ENCODE results near the gene KLHL22.
"Not testable (repeated sequence)": the region's sequence is repeated elsewhere in the genome, so short reads cannot be mapped to it uniquely, and the experiment has no call there.

KLHL22 gene

DNA sequence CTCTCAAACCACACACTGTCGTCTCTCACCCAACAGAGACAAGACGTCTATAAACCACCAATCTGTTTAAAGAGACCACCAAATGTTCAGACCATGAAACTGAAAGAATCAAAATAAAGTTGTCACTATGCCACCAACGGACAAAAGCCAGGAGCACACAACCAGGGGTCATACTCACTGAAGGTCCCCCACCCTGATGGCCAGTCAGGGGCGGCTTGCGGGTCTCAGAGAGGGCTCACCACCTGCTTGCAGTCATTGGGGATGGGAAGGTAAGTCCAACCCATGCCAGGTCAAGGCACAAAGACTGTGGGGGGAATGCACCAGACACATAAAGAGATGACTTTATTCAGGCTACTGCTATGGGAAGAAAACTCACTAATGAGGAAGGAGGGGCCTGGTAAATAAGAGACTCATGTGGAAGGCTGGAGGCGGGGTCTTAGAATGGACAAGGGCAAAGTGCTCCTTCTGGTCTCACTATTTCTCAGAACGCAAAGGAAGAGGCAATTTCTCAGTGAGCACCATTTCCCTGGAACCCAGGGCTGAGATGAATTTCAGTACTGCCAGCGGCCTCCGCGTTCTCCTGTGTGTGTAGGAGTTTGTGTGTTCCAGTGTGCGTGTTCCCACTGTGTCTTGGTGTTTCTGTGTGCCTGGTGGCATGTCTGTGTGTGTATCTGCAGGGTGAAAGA lies 75.3 kb downstream of the KLHL22 start:
- no peak for DNase-seq (ENCODE audit: low spot score)

DNA sequence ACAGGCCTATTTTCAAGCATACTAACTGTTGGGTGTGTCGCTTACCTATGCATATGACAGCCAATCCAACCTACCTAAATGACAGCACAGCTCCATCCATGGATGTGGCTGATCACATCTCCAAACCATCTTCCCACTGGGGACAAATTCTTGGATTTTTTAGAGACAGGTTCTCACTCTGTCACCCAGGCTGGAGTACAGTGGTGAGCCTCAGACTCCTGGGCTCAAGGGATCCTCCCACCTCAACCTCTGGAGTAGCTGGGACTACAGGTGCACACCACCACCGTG lies 76.0 kb downstream of the KLHL22 start:
- DNase-seq (ENCODE audit: low spot score): no peak

DNA sequence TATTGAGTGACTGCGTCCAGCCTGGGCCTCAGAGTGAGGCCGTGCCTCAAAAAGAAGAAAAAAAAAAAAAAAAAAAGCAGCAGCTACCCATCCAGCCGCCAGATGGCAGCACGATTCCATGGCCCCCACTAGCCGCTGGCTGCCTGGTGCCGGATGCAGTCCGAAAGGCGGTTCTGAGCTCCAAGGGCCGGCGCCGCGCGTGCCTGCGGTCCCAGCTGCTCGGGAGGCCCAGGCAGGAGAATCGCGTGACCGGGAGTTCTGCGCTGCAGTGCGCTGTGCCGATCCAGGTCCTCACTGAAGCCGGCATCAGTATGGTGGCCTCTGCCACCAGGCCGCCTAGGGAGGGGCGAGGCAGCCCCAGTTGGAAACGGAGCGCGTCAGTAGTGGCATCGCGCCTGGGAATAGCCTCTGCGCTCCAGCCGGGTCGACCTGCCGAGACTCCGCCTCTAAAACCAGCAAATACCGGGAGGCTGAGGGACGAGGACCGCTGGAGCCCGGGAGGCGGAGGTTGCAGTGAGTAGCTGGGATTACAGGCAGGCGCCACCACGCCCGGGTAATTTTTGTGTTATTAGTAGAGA lies 77.3 kb downstream of the KLHL22 start:
- peak; percentile 86 for DNase-seq (ENCODE audit: low spot score)

DNA sequence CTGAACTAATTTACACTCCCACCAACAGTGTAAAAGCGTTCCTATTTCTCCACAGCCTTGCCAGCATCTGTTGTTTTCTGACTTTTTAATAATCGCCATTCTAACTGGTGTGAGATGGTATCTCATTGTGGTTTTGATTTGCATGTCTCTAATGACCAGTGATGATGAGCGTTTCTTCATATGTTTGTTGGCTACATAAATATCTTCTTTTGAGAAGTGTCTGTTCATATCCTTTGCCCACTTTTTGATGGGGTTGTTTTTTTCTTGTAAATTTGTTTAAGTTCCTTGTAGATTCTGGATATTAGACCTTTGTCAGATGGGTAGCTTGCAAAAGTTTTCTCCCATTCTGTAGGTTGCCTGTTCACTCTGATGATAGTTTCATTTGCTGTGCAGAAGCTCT lies 79.9 kb downstream of the KLHL22 start:
- DNase-seq (ENCODE audit: low spot score): not testable (repeated sequence)

DNA sequence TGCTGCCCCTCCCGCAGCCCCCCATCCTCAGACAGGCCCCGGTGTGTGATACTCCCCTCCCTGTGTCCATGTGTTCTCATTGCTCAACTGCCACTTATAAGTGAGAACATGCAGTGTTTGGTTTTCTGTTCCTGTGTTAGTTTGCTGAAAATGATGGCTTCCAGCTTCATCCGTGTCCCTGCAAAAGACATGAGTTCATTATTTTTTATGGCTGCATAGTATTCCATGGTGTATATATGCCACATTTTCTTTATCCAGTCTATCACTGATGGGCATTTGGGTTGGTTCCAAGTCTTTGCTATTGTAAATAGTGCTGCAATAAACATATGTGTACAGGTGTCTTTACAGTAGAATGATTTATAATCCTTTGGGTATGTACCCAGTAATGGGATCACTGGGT lies 80.4 kb downstream of the KLHL22 start:
- DNase-seq (ENCODE audit: low spot score): not testable (repeated sequence)

DNA sequence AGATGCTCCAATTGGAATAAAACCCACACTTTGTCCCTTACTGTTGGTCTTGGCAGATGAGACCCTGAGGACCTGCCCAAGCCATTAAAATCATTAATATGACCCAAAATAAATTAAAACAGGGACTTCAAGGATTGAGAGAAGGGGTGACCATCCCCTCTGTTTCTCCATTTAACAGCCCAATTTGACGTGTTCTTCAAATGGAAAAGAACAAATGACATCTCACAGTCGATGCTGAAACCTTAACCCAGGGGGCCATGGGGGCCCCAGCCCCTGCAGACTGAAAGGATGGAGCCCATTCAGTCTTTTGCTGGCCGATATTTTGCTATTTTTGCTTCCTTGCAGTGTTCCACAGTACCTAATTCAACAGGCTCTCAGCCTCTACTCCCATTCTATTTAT lies 81.1 kb downstream of the KLHL22 start:
- DNase-seq (ENCODE audit: low spot score): no peak

DNA sequence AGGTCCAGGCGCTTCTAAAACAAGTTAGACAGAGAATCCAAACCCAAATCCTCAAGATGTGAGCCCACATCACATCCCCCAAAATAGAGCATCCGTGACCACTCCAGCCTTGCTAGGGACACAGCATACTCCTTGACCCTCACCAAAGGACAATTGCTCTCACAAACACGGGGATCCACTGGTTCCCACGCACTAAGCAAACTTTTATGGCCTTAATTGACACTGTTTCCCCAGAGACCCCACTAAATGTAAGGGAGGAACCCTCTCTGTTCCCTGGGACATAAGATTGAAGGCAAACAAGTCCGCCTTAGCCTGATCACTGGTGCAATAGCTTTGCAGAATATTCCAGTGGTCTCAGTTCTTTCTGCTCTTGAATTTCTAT lies 81.5 kb downstream of the KLHL22 start:
- no peak for DNase-seq (ENCODE audit: low spot score)

DNA sequence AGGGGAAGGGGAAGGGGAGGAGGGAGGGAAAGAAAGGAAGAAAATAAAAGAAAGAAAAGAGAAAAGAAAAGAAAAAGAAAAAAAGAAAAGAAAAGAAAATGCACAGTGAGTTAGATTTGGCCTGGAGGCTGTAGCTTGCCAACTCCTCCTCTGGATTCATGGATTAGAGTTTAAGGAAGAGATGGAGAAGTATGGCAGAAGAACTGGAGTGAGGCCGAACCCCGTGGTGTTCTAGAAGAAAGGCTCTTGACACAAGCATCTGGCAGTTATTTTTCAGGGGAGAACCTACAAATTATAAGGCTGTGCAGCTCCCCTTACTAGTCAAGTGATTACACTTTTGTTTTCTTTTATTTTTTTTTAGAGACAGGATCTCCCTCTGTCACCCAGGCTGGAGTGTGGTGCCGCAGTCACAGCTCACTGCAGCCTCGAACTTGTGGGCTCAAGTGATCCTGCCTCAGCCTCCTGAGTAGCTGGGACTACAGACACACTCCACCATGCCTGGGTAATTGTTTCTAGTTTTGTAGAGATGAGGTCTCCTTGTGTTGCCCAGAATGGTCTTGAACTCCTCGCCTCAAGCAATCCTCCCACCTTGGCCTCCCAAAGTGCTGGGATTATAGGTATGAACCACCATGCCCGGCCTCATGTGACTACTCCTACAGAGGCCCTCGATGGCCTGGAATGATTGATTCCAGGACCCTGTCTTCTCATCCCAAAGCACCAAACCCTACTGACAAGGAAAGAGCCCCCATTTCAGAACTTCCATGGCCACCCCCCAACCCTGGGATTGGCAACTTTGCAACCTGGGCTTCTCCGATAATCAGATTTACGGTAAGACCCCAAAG lies 82.2 kb downstream of the KLHL22 start:
- no peak for DNase-seq (ENCODE audit: low spot score)

DNA sequence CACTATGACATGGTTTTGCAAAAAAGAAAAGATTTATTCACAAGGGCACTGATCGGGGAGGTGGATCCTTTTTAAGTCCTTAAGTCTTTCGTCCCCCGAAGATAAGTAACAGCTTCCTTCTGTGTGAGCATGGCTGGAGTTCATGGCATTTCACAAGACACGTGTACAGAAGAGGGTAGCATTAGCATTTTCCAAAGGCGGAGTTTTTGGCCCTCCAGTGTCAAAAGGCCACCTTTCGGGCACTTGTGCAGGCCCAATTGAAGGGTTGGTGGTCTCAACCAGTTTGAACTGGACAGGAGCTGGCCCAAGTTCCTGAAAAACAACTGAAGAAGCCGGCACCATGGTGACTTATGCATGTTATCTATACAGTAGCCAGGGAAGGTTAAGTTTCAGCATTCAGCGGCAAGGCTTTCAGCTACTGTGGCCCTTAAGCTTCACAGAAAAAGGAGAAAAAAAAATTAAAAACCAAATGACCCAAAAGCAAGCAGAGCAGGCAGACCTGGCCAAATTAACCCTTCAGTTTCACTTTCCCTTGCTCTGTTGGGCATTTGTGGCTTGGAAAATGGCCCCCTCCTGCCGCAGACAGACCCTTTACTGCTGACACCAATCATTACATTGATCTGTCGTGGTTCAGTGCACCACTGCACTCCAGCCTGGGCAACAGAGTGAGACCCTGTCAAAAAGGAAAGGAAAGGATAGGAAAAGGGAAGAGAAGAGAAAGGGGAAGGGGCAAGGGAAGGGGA lies 83.0 kb downstream of the KLHL22 start:
- DNase-seq (ENCODE audit: low spot score): no peak

DNA sequence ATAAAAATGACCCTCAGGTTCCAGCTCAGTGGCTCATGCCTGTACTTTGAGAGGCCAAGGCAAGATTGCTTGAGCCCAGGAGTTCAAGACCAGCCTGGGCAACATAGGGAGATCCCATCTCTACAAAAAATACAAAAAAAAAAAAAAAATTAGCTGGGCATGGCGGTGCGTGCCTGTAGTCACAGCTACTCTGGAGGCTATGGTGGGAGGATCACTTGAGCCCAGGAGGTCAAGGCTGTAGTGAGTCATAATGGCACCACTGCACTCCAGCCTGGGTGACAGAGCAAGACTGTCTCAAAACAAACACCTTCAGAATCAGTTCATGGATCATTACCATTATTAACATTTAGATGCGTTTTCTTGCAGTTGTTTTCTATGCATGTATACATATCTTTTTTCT lies 86.2 kb downstream of the KLHL22 start:
- DNase-seq (ENCODE audit: low spot score): not testable (repeated sequence)

DNA sequence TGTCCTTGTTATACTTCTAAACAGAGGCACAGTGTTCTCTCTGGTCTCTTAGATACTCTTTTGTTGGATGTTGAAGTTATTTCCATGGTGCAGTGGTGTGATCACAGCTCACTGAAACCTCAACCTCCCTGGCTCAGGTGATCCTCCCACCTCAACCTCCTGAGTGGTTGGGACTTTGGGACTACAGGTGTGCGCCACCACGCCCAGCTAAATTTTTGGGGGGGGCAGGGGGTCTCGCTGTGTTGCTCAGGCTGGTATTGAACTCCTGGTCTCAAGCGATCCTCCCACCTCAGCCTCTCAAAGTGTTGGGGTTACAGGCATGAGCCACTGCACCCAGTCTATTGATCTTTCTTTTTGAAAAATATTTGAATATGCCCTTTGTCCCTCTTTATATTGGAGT lies 86.7 kb downstream of the KLHL22 start:
- DNase-seq (ENCODE audit: low spot score): no peak

DNA sequence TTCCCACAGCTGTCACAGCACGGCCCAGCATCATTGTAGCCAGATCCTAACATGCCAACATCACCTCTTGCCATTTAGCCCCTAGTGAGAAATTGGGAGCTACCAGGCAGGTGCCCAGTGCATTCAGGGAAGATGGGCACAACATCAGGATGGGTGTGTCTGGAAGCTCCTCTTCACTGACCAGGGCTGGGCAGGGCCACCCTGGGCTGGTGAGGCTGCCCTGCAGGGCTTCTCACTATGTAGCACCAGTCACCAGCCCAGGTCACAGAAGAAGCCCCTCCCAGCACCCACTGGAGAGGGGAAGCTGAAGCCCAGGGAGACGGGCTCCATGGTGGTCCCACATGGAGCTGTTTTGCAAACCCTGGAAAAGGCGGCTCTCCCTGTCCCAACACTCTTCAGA lies 87.8 kb downstream of the KLHL22 start:
- DNase-seq (ENCODE audit: low spot score): no peak

DNA sequence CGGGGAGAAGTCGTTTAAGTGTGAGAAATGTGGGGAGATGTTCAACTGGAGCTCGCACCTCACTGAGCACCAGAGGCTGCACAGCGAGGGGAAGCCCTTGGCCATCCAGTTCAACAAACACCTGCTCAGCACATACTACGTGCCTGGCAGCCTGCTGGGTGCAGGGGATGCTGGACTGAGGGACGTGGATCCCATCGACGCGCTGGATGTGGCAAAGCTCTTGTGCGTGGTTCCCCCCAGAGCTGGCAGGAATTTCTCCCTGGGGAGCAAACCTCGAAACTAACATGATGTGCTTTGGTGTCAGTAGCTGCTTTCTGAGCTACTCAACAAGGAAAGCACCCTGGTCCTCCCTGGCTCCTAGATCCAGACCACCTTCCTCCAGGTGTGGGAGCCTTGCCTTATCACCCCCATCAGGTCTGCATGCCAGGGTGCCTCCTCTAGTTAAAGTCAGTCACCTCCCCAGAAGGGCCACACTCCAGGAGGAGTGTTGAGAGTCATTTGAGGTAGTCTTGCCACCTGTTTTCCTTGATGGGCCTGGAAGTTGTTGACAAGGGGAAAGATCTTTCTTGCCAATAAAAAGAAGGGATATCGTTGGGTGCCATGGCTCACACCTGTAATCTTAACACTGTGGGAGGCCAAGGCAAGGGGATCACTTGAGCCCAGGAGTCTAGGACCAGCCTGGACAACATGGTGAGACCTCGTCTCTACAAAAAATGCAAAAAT lies 88.7 kb downstream of the KLHL22 start:
- DNase-seq (ENCODE audit: low spot score): no peak

DNA sequence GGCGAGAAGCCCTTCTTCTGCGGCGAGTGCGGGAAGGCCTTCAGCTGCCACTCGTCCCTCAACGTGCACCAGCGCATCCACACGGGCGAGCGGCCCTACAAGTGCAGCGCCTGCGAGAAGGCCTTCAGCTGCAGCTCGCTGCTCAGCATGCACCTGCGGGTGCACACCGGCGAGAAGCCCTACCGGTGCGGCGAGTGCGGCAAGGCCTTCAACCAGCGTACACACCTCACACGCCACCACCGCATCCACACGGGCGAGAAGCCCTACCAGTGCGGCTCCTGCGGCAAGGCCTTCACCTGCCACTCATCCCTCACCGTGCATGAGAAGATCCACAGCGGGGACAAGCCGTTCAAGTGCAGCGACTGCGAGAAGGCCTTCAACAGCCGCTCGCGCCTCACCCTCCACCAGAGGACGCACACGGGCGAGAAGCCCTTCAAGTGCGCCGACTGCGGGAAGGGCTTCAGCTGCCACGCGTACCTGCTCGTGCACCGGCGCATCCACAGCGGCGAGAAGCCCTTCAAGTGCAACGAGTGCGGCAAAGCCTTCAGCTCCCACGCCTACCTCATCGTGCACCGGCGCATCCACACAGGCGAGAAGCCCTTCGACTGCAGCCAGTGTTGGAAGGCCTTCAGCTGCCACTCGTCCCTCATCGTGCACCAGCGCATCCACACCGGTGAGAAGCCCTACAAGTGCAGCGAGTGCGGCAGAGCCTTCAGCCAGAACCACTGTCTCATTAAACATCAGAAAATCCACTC lies 89.5 kb downstream of the KLHL22 start:
- DNase-seq (ENCODE audit: low spot score): no peak

DNA sequence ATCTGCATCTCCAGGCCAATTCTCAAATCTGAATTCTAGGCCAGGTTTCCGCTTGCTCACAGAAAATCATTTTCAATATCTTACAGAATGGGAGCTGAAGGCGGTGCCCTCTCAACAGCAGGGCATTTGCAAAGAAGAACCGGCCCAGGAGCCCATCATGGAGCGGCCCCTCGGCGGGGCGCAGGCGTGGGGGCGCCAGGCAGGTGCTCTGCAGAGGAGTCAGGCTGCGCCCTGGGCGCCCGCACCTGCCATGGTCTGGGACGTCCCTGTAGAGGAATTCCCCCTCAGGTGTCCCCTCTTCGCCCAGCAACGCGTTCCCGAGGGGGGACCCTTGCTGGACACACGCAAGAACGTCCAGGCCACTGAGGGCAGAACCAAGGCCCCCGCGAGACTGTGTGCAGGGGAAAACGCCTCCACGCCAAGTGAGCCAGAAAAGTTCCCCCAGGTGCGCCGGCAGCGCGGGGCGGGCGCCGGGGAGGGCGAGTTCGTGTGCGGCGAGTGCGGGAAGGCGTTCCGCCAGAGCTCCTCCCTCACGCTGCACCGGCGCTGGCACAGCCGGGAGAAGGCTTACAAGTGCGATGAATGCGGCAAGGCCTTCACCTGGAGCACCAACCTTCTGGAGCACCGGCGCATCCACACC lies 90.2 kb downstream of the KLHL22 start:
- DNase-seq (ENCODE audit: low spot score): no peak

DNA sequence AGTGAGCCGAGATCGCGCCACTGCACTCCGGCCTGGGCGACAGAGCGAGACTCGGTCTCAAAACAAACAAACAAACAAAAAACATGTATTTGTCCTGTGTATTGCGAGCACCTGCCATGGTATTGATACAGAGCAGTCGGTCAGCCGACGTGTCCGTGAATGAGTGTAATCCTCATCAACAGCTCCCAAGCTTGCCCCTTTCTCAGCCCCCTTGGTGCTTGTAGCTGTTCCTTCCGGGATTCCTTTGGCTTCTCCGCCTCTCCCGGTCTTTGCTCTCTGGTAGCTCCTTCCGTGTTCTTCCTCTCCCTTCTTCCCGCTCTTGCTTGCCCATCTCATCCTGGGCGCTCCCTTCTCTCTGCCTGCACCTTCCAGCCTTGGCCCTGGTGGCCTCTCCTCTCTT lies 90.7 kb downstream of the KLHL22 start:
- no peak for DNase-seq (ENCODE audit: low spot score)

DNA sequence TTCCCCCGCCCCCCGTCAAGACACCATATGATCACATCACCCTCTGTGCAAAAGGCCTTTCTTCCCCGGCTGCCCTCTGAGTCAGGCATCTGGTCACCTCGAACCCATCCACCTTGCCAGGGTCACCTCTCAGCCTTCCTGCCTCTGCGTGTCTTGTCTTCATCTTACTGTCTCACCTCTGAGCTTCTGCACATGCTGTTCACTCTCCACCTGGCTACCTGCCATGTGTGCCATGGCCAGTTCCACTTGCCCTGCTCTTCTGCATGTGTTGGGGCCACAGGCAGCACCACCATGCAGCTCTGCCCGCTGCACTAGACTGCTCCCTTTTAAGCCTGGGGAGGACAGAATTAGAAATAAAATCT lies 91.8 kb downstream of the KLHL22 start:
- DNase-seq (ENCODE audit: low spot score): no peak

DNA sequence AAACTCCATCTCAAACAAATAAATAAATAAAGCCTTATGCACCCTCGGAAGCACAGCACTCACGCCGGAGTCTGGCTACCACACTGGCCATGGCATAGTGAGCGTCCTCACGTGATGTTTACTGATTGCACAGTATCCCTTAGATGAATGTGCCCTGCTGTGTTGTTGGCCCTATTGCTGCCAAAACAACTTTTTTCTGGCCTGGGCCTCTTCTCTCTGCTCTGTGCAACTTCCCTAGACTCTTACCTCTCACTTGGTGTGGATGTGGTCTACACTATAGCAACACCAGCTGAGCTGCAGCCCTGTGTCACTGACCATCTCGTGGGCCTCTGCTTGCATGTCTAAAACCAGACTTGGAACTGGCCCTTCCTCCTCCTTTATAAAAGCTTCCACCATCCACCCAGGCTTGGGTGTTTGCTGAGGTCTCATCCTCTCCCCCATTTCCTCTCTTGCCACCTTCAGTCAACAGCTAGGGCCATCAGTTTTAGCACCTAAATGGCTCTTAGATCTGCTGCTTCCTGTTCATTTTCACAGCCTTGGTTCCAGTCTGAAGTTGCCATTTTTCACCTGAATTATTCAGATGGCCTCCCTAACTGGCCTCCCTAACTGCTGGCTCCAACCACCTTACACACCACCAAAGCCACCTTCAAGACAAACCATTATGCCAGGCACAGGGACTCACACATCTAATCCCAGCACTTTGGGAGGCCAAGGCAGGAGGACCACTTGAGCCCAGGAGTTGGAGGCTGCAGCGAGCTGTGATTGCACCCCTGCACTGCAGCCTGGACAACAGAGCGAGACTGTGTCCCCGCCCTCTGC lies 92.4 kb downstream of the KLHL22 start:
- no peak for DNase-seq (ENCODE audit: low spot score)

DNA sequence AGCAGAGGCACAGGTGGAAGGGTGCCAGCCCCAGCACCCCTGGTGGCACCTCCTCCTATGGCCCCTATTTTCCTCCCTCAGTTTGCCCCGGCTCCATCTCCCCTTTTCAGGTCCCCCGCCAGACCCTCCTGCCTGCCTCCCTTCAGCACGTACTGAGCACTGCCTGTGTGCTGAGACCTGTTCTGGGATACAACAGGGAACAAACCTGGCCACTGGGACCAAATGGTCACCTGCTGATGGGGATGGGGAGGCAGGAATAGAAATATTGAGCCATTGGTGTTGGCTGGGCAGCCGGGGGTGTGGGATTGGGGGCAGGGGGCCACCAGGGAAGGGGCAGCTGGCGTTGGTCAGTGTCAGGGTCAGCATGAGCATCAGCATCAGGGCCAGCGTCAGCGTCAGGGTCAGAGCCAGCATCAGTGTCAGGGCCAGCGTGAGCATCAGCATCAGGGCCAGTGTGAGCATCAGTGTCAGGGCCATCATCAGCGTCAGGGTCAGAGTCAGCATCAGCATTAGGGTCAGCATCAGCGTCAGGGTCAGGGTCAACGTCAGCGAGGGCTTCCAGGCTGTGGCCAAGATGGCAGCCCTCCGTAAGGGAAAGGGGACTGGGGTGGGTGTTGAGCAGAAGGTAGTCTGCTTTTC lies 94.1 kb downstream of the KLHL22 start:
- no peak for DNase-seq (ENCODE audit: low spot score)
